Liver (tissue), 2 donors: ENCODE data around the gene FOXRED2.

Experiments
- GABPA ChIP-seq, 2 donors: IDR thresholded peaks in 1 of 2; conservative IDR thresholded peaks in 1 of 2; 2 replicates each; pipeline ENCODE4 v1.6.1; 2016; ENCODE audit warnings: antibody characterized with exemption in 2 of 2, mild to moderate bottlenecking in 1 of 2, moderate library complexity in 1 of 2
- TAF1 ChIP-seq: conservative IDR thresholded peaks from 2 replicates; pipeline ENCODE4 v1.6.1; 2016; ENCODE audit warnings: antibody characterized with exemption, mild to moderate bottlenecking
- donor health status: healthy.

DNA sequence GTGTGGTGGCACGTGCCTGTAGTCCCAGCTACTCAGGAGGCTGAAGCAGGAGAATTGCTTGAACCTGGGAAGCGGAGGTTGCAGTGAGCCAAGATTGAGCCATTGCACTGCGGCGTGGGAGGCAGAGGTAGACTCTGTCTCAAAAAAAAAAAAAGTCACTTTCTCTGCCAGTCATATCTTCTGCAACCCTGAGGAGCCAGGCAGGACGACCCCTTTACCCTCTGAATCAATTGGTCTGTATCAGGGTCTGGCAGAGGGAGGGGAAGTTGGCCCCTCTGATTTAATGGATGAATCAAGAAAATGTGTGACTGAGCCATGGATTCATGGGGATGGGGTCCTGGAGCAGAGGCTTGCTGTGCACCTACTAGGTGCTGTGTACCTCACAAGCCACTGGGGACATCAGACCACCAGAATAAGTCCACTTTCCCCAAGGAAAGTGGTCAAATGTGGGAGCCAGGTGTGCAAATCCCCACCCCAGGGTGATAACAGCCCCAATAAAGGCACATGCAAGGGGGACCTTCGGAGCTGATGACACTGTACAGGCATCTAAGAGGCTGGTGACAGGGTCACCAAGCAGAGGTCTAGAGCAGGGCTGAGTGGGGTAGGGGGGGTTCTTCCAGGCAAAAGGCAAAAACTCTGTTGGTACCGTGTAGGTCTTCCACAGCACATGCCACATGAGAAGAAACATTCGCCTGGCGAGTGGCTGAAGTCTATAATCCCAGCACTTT is 54.4 kb downstream of the FOXRED2 start:
- TF ChIP-seq TAF1 (no peak), GABPA (IDR thresholded peaks at IDR 0.05 in 1 of 2, conservative IDR thresholded peaks at IDR 0.05 in 1 of 2) (no peak)
